ENCODE results near the gene SS18. TPM values are rescaled to one million over a fixed set of nuclear protein-coding genes. Genes with fewer than 3 reads are reported as not detected.

The SS18 gene
- total RNA-seq, 1 experiment from 2014 or later, result 98.7 TPM

- Histone ChIP-seq H3K4me2 (ENCODE audit: low read length) (no peak overlapping the region), H3K36me3 (ENCODE audit: low read depth, low read length) (no peaks in the 10 kb centered on the region), H3K4me3 (ENCODE audit: low read length) (no peak overlapping the region), H3K9ac (ENCODE audit: low read length) (no peak overlapping the region), H2AFZ (ENCODE audit: low read length) (no peak overlapping the region), H4K20me1 (ENCODE audit: low read length) (no peaks in the 10 kb centered on the region), H3K79me2 (ENCODE audit: low read length) (no peaks in the 10 kb centered on the region), H3K27ac (ENCODE audit: low read length) (no peak overlapping the region), H3K9me3 (ENCODE audit: low read length) (no peaks in the 10 kb centered on the region), H3K27me3 (ENCODE audit: low read length) (peaks cover 29% of the 10 kb centered on the region; the same call in 1 of the 2 replicates), H3K9me2 (replicated peaks; ENCODE audit: low read length) (no peaks in the 10 kb centered on the region), H3K4me1 (ENCODE audit: insufficient read depth, low read length) (no peaks in the 10 kb centered on the region), H3F3A (ENCODE audit: low read length, unreplicated experiment) (no peaks in the 10 kb centered on the region)
- ATAC-seq (no peak), DNase-seq (no peak)
- TF ChIP-seq CTCF (conservative IDR thresholded peaks at IDR 0.05; ENCODE audit: low read depth, low read length) (no peak), EZH2phosphoT487 (IDR thresholded peaks at IDR 0.05; ENCODE audit: borderline replicate concordance, low read length) (no peak), EZH2 (IDR thresholded peaks at IDR 0.05; ENCODE audit: low read length, unreplicated experiment) (no peak)
- BruUV-seq (replicated peaks), result no TSS peak
- ChIA-PET POLR2A (ENCODE audit: unreplicated experiment) (no interaction called here), CTCF (interaction anchor here (0.6 kb wide), 1 partner anchor 401 kb away, joined by 3 read pairs; no protein-coding TSS in a partner anchor)
- intact Hi-C loops (cut with micrococcal nuclease), result no loop called here
These were observed 108.3 kb downstream of the SS18 start for GRCh38 chr18:25982153-25982552.

- peaks cover 20% of the 10 kb centered on the region; the same call in 1 of the 2 replicates for H3K27me3 ChIP-seq (ENCODE audit: low read length)
- TF ChIP-seq CTCF (conservative IDR thresholded peaks at IDR 0.05; ENCODE audit: low read depth, low read length) (no peak), EZH2phosphoT487 (IDR thresholded peaks at IDR 0.05; ENCODE audit: borderline replicate concordance, low read length) (no peak), EZH2 (IDR thresholded peaks at IDR 0.05; ENCODE audit: low read length, unreplicated experiment) (no peak)
- no peaks in the 10 kb centered on the region for H4K20me1 ChIP-seq (ENCODE audit: low read length)
- DNase-seq (no peak), ATAC-seq (no peak)
- intact Hi-C loops (cut with micrococcal nuclease), result no loop called here
- H3K36me3 ChIP-seq (ENCODE audit: low read depth, low read length), result no peaks in the 10 kb centered on the region
- H3K79me2 ChIP-seq (ENCODE audit: low read length), result no peaks in the 10 kb centered on the region
- H3K9ac ChIP-seq (ENCODE audit: low read length), result no peak overlapping the region
- H3K9me3 ChIP-seq (ENCODE audit: low read length), result no peaks in the 10 kb centered on the region
- H3F3A ChIP-seq (ENCODE audit: low read length, unreplicated experiment), result no peaks in the 10 kb centered on the region
- BruUV-seq (replicated peaks), result no TSS peak
- H3K4me3 ChIP-seq (ENCODE audit: low read length), result no peak overlapping the region
- no peak overlapping the region for H3K4me2 ChIP-seq (ENCODE audit: low read length)
- ChIA-PET CTCF (no interaction called here), POLR2A (ENCODE audit: unreplicated experiment) (no interaction called here)
- H2AFZ ChIP-seq (ENCODE audit: low read length), result no peak overlapping the region
- H3K27ac ChIP-seq (ENCODE audit: low read length), result no peak overlapping the region
- no peaks in the 10 kb centered on the region for H3K4me1 ChIP-seq (ENCODE audit: insufficient read depth, low read length)
- no peaks in the 10 kb centered on the region for H3K9me2 ChIP-seq (replicated peaks; ENCODE audit: low read length)
These were observed 110.9 kb downstream of the SS18 start for GRCh38 chr18:25979369-25980040.

GRCh38 chr18:25976554-25976953 is 113.9 kb downstream of the SS18 start:
- POLR2A ChIA-PET (ENCODE audit: unreplicated experiment), result no interaction called here

More at GRCh38 chr18:25976554-25976953, 113.9 kb downstream of the SS18 start:
- Histone ChIP-seq H2AFZ (ENCODE audit: low read length) (no peak overlapping the region), H3K4me1 (ENCODE audit: insufficient read depth, low read length) (no peaks in the 10 kb centered on the region), H3K9me2 (replicated peaks; ENCODE audit: low read length) (no peaks in the 10 kb centered on the region), H3K9me3 (ENCODE audit: low read length) (no peaks in the 10 kb centered on the region), H4K20me1 (ENCODE audit: low read length) (no peaks in the 10 kb centered on the region), H3K36me3 (ENCODE audit: low read depth, low read length) (no peaks in the 10 kb centered on the region), H3K27me3 (ENCODE audit: low read length) (no peaks in the 10 kb centered on the region), H3K9ac (ENCODE audit: low read length) (no peak overlapping the region), H3K79me2 (ENCODE audit: low read length) (no peaks in the 10 kb centered on the region), H3F3A (ENCODE audit: low read length, unreplicated experiment) (no peaks in the 10 kb centered on the region), H3K4me2 (ENCODE audit: low read length) (no peak overlapping the region), H3K27ac (ENCODE audit: low read length) (no peak overlapping the region), H3K4me3 (ENCODE audit: low read length) (no peak overlapping the region)
- intact Hi-C loops (cut with micrococcal nuclease), result no loop called here
- BruUV-seq (replicated peaks), result no TSS peak
- TF ChIP-seq CTCF (conservative IDR thresholded peaks at IDR 0.05; ENCODE audit: low read depth, low read length), result no peak
- DNase-seq (no peak), ATAC-seq (no peak)
- CTCF ChIA-PET, result interaction anchor here (0.5 kb wide), 1 partner anchor 527 kb away, joined by 13 read pairs; no protein-coding TSS in a partner anchor
